Effector memory CD4-positive, alpha-beta T cell (primary cell): Measurements from ENCODE around the gene SCG3.
A peak's percentile ranks its signal among the peaks of the same experiment; 100 is the strongest.
"Not testable (repeated sequence)": the region's sequence is repeated elsewhere in the genome, so short reads cannot be mapped to it uniquely, and the experiment has no call there.

ENCODE experiments used
- DNase-seq, 3 donors: peaks; one replicate each; pipeline ENCODE4 v3.0.0-alpha.2; 2020
- H3K27ac ChIP-seq: 2 replicates; pipeline ENCODE4 v1.7.0; 2013; ENCODE audit warnings: mild to moderate bottlenecking, low read length, moderate library complexity; ENCODE audit not compliant: insufficient read depth, poor library complexity, severe bottlenecking
- H3K27me3 ChIP-seq: replicated peaks from 2 replicates; pipeline ENCODE4 v1.7.0; 2013; ENCODE audit warnings: mild to moderate bottlenecking, low read length; ENCODE audit not compliant: insufficient read depth, control insufficient read depth, poor library complexity, severe bottlenecking
- H3K36me3 ChIP-seq: 2 replicates; pipeline ENCODE4 v1.7.0; 2013; ENCODE audit warnings: mild to moderate bottlenecking, low read length, moderate library complexity; ENCODE audit not compliant: control insufficient read depth, insufficient read depth
- H3K4me1 ChIP-seq: 2 replicates; pipeline ENCODE4 v1.7.0; 2013; ENCODE audit warnings: low read length, mild to moderate bottlenecking; ENCODE audit not compliant: control insufficient read depth, insufficient read depth, poor library complexity, severe bottlenecking
- H3K4me3 ChIP-seq: 2 replicates; pipeline ENCODE4 v1.7.0; 2013; ENCODE audit warnings: low read length, low read depth, mild to moderate bottlenecking; ENCODE audit not compliant: insufficient read depth, poor library complexity, severe bottlenecking
- H3K9me3 ChIP-seq: 2 replicates; pipeline ENCODE4 v1.7.0; 2013; ENCODE audit warnings: mild to moderate bottlenecking, low read length, moderate library complexity; ENCODE audit not compliant: control insufficient read depth
- total RNA-seq, 3 donors: gene quantifications; one replicate each; lab custom pipeline; 2026; lab: John Stamatoyannopoulos, UW

SCG3 gene
- total RNA-seq: 0 reads per million in 3 donors

DNA sequence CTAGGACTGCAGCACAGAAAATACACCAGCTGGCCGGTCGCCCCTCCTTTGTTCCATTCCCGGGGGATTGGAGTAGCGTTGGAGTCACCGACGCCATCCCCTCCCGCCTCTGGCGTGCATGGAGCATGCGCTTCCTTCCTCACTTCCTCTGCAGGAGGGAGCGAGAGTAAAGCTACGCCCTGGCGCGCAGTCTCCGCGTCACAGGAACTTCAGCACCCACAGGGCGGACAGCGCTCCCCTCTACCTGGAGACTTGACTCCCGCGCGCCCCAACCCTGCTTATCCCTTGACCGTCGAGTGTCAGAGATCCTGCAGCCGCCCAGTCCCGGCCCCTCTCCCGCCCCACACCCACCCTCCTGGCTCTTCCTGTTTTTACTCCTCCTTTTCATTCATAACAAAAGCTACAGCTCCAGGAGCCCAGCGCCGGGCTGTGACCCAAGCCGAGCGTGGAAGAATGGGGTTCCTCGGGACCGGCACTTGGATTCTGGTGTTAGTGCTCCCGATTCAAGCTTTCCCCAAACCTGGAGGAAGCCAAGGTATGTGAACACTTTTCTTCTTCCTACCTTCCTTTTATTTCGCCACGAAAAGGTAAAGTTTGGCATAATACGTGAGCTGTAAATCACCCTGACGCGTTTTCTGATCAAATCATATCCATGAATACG is at the start of gene SCG3:
Gene SCG3 (plus strand): TSS at position 201 of the 661 bp plus-strand sequence. CDS start 253 bp downstream, at position 454.
- Histone ChIP-seq H3K27ac (no peak within 1 kb of the TSS), H3K4me3 (no peak within 1 kb of the TSS), H3K9me3 (no peaks in the 10 kb centered on the region), H3K36me3 (no peaks in the 10 kb centered on the region), H3K4me1 (peaks cover 4% of the 10 kb centered on the region), H3K27me3 (peaks cover 13% of the 10 kb centered on the region)
- DNase-seq: peak in 2 of 3 donors; percentile 3 to 7

DNA sequence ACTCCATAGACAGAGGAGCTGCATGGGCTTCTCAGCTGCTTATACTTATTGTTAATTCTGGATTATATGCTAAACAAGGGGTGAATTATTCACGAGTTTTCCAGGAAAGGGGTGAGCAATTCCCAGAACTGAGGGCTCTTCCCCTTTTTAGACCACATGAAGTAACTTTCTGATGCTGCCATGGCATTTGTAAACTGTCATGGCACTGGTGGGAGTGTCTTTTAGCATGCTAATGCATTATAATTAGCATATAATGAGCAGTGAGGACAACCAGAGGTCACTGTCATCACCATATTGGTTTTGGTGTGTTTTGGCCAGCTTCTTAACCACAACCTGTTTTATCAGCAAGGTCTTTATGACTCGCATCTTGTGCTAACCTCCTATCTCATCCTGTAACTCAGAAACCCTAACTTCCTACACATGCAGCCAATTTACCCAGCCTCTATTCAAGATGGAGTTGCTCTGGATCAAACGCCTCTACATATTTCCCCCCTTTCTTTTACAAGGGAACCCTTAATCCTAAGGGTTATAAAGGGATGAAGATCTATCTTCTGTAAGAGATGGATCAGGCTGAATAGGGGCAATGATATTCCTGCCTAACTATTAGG is 46.6 kb upstream of the SCG3 start:
- H3K9me3 ChIP-seq: no peaks in the 10 kb centered on the region
- no peaks in the 10 kb centered on the region for H3K36me3 ChIP-seq
- H3K27ac ChIP-seq: no peak overlapping the region
- no peak overlapping the region for H3K4me3 ChIP-seq
- no peak for DNase-seq
- no peaks in the 10 kb centered on the region for H3K4me1 ChIP-seq
- no peaks in the 10 kb centered on the region for H3K27me3 ChIP-seq

GRCh38 chr15:51641490-51642130 is 39.7 kb upstream of the SCG3 start:
- Histone ChIP-seq H3K4me3 (no peak overlapping the region), H3K9me3 (no peaks in the 10 kb centered on the region), H3K27me3 (no peaks in the 10 kb centered on the region), H3K36me3 (no peaks in the 10 kb centered on the region), H3K27ac (no peak overlapping the region), H3K4me1 (no peaks in the 10 kb centered on the region)
- no peak for DNase-seq

- no peaks in the 10 kb centered on the region for H3K36me3 ChIP-seq
- no peaks in the 10 kb centered on the region for H3K27me3 ChIP-seq
- DNase-seq: no peak
- no peak overlapping the region for H3K27ac ChIP-seq
- no peak overlapping the region for H3K4me3 ChIP-seq
- no peaks in the 10 kb centered on the region for H3K9me3 ChIP-seq
- no peaks in the 10 kb centered on the region for H3K4me1 ChIP-seq
These were observed 38.6 kb upstream of the SCG3 start for GRCh38 chr15:51642696-51643095.

DNA sequence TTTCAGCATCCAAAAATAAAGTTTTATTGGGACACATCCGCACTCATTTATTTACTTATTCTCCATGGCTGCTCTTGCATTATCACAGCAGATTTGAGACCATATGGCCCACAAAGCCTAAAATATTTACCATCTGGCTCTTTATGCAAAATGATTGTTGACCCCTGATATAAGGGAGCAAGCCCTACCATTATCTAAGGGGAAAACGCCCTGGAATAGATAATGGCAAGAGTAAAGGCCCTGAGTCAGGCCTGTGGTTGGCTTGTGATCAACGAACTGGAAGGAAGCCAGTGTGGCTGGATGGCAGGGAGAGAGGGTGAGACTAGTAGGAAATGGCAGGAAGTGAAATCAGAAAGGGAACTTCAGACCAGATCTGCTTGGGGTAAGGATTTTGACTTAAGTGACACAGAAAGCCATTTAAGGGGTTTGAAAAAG is 34.2 kb upstream of the SCG3 start:
- no peak overlapping the region for H3K27ac ChIP-seq
- no peak overlapping the region for H3K4me3 ChIP-seq
- no peaks in the 10 kb centered on the region for H3K9me3 ChIP-seq
- H3K36me3 ChIP-seq: no peaks in the 10 kb centered on the region
- H3K27me3 ChIP-seq: no peaks in the 10 kb centered on the region
- no peak for DNase-seq
- H3K4me1 ChIP-seq: no peaks in the 10 kb centered on the region

GRCh38 chr15:51648101-51648500 is 33.2 kb upstream of the SCG3 start:
- not testable (repeated sequence) for H3K4me3 ChIP-seq, H3K27ac ChIP-seq, DNase-seq

GRCh38 chr15:51648643-51649042 is 32.7 kb upstream of the SCG3 start:
- not testable (repeated sequence) for H3K4me1 ChIP-seq, DNase-seq, H3K9me3 ChIP-seq, H3K36me3 ChIP-seq, H3K27ac ChIP-seq, H3K27me3 ChIP-seq, H3K4me3 ChIP-seq

More at GRCh38 chr15:51648101-51648500, 33.2 kb upstream of the SCG3 start:
- H3K4me1 ChIP-seq, H3K36me3 ChIP-seq, H3K9me3 ChIP-seq, H3K27me3 ChIP-seq: not testable (repeated sequence)

DNA sequence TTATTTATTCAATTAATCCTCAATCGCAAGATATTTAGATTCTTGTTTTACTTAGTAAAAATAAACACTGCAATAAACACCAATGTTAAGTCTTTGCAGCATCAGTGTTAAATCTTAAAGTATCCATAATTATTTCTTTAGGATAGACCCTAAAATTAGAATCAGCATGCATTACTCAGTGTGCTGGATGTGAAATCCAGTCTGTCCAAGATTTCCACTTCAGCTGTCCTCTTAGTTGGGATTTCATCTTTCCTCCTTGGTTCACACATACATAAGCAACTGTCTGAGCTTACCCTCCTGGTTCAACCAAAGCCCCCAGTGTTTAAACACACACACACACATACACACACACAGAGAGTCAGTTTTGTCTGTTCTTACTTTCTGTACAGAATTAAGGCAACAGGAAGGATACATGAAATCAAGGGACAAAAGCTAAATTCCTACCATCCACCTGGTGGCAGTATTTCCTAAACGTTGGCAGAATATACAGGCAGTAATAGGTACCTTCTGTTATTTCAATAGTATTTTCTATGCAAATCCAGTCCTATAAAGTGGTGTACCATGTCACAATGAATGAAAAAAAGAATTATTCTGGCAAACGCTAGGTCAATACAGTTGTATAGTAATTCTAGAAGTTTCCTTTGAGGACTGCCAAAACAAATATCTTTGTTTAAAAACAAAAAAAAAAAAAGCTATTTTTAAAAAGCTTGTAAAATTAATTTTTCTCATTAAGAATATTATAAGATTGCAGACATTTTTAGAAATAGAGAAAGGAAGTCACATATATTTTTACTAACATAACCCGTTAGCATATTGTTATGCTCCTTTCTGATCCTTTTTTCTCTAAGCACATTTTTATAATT is 31.4 kb upstream of the SCG3 start:
- H3K9me3 ChIP-seq: no peaks in the 10 kb centered on the region
- no peak overlapping the region for H3K27ac ChIP-seq
- H3K4me1 ChIP-seq: no peaks in the 10 kb centered on the region
- H3K27me3 ChIP-seq: no peaks in the 10 kb centered on the region
- peak in 1 of 3 donors; percentile 31 for DNase-seq
- H3K4me3 ChIP-seq: no peak overlapping the region
- no peaks in the 10 kb centered on the region for H3K36me3 ChIP-seq

DNA sequence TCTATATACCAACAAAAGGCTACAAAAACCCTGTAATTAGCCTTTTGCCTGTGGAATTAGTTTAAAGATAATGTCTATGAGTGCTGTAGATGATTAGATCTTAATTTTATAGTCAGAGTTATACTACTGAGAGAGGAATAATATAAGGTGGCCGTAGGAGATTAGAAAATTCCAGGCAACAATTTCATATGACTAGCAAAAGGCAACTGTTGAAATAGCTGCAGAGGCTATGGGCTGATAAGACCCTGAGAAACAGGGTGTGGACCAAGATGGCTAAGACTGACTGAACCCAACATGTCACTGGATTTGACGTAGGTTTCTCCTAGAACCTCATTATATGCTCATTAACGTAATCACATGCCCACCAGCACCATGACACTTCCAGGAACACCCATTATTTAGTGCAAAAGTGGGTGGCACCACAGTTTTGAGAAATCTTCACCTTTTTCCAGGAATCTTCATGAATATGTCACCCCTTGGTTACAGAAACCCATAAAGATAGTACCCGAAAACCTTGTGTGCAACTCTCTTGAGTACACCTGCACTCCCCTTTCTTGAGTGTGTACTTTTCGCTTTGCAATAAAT is 29.1 kb upstream of the SCG3 start:
- Histone ChIP-seq H3K9me3 (no peaks in the 10 kb centered on the region), H3K27me3 (no peaks in the 10 kb centered on the region), H3K4me3 (no peak overlapping the region), H3K27ac (no peak overlapping the region), H3K36me3 (no peaks in the 10 kb centered on the region), H3K4me1 (no peaks in the 10 kb centered on the region)
- DNase-seq: no peak
